Hindlimb muscle (tissue), 1 donor: ENCODE data around the gene FCHSD2. TPM values are rescaled to one million over a fixed set of nuclear protein-coding genes. Genes with fewer than 3 reads are reported as not detected.
"Not testable (repeated sequence)": the region's sequence is repeated elsewhere in the genome, so short reads cannot be mapped to it uniquely, and the experiment has no call there.

ENCODE experiments used
- DNase-seq: peaks from one replicate; pipeline ENCODE4 v3.0.0-alpha.2; 2013
- polyA plus RNA-seq: library from polyadenylated mRNA; unstranded; fragments of 120-200 nt; gene quantifications from one replicate; pipeline ENCODE4 v1.2.1, GENCODE V29; 2013; ENCODE audit not compliant: insufficient read length

FCHSD2 gene
- polyA plus RNA-seq, 1 donor = 27.4 TPM

DNA sequence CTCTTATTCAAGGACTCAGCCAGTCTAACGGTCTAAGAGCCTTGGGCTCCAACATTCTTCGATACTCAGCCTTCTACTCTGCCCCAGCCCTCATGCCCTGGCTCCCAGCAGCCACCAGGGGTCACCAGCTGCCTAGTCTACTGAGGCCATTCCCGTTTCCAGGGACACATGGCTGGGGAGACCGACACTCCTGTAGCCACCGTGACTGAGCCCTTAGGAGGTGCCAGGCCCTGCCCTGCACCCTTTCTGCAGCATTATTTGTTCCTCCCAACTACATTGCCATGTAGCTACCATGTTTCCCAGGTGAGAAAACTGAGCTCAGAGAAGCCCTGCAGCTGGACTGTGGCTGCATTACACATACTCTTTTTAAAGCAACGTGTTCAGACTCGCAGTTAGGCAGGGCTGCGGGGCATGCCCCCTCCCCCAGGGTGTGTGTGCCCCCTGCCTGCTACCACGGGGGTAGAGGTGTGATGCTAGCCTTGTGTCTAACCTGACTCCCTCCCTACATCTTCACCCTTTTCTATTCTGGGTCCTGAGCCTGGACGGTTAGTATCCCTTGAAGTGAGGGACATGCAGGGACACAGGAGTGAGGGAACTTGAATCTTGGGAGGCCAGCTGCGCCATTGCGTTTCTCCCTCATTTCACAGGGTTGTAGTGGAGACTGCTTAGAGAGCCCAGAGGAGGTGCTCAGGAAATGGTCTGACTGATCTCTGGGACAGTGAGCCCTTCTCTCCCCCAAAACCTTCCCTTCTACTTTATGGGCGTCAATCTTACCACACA is 310.4 kb downstream of the FCHSD2 start:
- peak; percentile 81 for DNase-seq

- no peak for DNase-seq
These were observed 312.1 kb downstream of the FCHSD2 start for GRCh38 chr11:72829884-72830533.

- no peak for DNase-seq
These were observed 312.9 kb downstream of the FCHSD2 start for GRCh38 chr11:72829178-72829577.

DNA sequence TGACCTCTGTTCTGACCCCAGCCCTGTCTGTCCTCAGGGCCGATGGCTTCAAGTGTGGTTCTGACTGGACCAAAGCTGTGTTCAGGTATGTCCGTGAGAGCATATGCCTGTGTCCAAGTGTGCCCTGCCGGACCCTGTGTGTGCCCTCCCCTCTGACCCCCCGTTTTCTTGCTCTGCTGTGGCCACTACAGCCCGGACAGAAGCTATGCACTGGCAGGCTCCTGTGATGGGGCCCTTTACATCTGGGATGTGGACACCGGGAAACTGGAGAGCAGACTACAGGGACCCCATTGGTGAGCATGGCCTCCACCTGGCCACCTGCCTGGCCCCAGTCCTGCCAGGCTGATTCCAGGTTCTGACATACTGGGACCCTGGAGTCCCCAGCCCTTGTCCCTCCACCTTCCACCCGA is 313.4 kb downstream of the FCHSD2 start:
- no peak for DNase-seq

DNA sequence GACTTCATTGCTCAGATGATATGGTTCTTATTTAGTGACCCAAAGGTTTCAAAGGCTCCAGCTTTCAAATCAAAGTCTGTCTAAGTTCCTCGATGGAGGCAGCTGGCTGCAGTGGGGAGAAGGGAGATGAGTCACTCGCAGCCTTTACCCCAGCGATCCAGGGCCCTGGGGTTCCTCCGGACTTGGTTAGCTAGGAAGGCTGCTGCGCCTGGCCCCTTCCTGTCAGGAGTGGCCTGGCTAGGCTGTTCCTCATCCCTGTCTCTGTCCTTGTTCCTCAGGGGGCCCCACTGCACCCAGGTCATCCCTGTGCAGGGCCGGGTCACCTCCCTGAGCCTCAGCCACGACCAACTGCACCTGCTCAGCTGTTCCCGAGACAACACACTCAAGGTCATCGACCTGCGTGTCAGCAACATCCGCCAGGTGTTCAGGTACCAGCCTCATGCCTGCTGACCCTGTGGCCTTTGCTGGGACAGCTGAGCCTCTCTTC is 314.0 kb downstream of the FCHSD2 start:
- DNase-seq = no peak

DNA sequence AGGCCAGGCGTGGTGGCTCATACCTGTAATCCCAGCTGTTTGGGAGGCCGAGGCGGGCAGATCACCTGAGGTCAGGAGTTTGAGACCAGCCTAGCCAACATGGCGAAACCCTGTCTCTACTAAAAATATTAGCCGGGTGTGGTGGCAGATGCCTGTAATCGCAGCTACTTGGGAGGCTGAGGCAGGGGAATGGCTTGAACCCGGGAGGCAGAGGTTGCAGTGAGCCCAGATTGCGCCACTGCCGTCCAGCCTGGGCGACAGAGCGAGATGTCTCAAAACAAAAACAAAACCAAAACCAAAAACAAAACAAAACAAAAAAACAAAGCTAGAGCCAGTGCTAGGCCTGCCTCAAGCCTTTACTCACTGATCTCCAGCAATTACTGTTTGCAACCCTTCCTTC is 314.5 kb downstream of the FCHSD2 start:
- DNase-seq = not testable (repeated sequence)

- no peak for DNase-seq
These were observed 315.1 kb downstream of the FCHSD2 start for GRCh38 chr11:72826942-72827480.

- no peak for DNase-seq
These were observed 315.8 kb downstream of the FCHSD2 start for GRCh38 chr11:72826191-72826941.

- DNase-seq = no peak
These were observed 316.5 kb downstream of the FCHSD2 start for GRCh38 chr11:72825661-72826060.

- DNase-seq = no peak
These were observed 317.2 kb downstream of the FCHSD2 start for GRCh38 chr11:72824811-72825505.

- no peak for DNase-seq
These were observed 318.1 kb downstream of the FCHSD2 start for GRCh38 chr11:72824020-72824419.

- DNase-seq = no peak
These were observed 318.9 kb downstream of the FCHSD2 start for GRCh38 chr11:72823105-72823804.

DNA sequence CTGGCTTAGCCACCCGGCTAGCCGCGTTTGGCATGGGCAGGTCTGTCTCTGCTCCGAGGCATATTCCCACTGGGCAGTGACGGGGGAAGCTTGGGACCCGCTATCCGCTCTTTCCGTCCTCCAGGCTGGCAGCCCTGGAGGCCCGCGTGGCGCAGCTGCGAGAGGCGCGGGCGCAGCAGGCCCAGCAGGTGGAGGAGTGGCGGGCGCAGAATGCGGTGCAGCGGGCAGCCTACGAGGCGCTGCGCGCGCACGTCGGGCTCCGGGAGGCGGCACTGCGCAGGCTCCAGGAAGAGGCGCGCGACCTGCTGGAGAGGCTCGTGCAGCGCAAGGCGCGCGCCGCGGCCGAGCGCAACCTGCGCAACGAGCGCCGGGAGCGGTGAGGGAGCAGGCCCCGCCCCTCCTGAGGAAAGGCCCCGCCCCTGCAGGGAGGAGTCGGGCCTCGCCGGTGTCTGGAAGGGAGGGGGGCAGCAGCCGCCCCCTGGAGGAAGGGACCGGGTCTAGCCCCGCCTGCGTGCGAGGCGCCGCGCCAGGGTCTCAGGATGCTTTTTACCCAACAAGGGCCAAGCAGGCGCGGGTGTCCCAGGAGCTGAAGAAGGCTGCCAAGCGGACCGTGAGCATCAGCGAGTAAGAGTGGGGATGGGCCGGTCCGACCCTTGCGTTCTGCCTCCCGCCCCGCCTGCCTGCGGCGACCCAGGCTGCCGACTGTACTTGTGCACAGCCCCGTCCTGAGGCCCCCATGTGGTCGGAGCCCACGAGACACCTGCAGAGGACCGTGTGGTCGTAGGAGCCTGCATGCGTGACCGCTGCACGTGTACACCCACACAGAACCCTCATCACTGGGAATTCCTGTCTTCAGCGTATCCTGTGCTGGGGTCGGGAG is 320.0 kb downstream of the FCHSD2 start:
- peak; percentile 95 for DNase-seq

DNA sequence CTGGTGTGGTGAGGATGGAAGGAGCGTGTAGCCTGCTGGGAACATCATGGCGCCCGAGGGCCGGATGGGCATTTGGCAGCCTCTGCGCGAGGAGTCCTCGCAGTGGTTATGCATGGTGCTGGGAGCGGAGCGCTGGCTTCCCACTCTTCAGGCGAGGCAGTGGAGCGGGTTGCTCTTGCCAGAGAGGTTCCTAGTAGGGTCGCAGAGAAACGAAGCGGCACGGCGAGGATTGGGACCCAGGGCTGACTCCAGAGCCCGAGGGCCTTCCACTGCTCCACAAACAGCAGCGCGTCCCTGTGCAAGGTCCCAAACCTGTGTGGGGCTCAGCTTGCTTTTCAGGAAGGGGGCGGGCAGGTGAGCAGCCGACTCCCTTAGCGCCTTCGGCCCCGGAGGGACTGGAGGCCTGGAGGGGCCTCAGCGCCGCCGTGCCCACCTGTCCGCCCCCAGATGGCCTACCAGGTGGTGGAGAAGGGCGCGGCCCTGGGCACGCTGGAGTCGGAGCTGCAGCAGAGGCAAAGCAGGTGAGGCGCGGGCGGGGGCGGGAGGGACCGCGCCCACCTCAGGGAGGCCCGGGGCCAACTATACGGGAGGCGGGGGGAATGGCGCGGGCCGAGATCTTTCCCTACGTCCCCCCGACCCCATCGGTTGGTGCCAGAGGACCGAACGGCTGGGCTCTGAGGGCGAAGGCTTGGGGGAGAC is 320.7 kb downstream of the FCHSD2 start:
- no peak for DNase-seq

- no peak for DNase-seq
These were observed 321.5 kb downstream of the FCHSD2 start for GRCh38 chr11:72820439-72821139.

DNA sequence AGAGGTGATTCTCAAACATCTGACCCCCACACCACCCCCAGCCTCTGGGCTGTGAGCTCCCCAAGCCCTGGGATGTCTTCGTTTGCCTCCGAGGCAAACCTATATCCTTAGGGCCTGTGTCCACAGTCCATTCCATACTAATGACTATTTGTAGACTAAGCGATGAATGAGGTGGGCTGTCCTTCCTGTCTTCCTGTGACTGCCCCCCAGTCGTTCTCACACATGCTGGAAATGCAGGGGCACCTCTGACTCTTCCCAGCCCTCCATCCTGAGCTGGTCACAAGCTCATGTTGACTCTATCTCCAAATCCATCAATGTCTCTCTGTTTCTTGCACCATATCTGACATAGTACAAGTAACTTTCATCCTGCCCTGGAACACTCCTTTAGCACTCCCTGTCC is 323.1 kb downstream of the FCHSD2 start:
- DNase-seq = no peak

- no peak for DNase-seq
These were observed 324.2 kb downstream of the FCHSD2 start for GRCh38 chr11:72817966-72818365.

GRCh38 chr11:72816404-72816990 is 325.6 kb downstream of the FCHSD2 start:
- no peak for DNase-seq

- DNase-seq = no peak
These were observed 327.0 kb downstream of the FCHSD2 start for GRCh38 chr11:72815110-72815618.
